ENCODE data around the gene NMRK2. TPM values are rescaled to one million over a fixed set of nuclear protein-coding genes. Genes with fewer than 3 reads are reported as not detected.

Gene NMRK2
- total RNA-seq, 1 experiment from 2014 or later: not detected

DNA sequence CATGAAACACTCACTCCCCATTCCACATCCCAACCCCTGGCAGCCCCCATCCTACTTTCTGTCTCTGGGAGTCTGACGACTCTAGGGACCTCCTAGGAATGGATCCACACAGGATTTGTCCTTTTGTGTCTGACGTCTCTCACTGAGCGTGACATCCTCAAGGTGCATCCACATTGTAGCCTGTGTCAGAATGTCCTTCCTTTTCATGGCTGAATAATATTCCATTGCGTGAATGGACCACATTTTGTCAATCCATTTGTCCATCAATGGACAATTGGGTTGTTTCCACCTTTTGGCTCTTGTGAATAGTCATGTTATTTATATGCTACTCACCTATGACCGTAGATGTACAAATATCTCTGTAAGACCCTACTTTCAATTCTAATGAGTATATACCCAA is 16.8 kb upstream of the NMRK2 start:
- BruUV-seq (replicated peaks): no TSS peak
- ChIA-PET CTCF (no interaction called here), POLR2A (no interaction called here), RAD21 (ENCODE audit: low non-redundant PET in 1 of 2, low total read pairs in 2 of 2, uncharacterized antibody in 2 of 2, unreplicated experiment in 2 of 2) (no interaction called here)
- H3K4me2 ChIP-seq (ENCODE audit: low read length): no peak overlapping the region
- intact Hi-C loops (cut with micrococcal nuclease): no loop called here
- DNase-seq (ENCODE audit: low read depth, low spot score) (no peak), ATAC-seq (no peak)
- H3K79me2 ChIP-seq (ENCODE audit: insufficient read depth, low read length): no peaks in the 10 kb centered on the region
- H3K4me1 ChIP-seq (ENCODE audit: control insufficient read depth in 1 of 2, insufficient read depth in 2 of 2, low read length in 2 of 2): peaks cover 0 to 6% of the 10 kb centered on the region in 2 experiments; a peak in 3 of 4 replicates
- no peak overlapping the region for H3K9ac ChIP-seq (ENCODE audit: low read length)
- no peaks in the 10 kb centered on the region for H3K27me3 ChIP-seq (ENCODE audit: insufficient read depth, low read length)
- H3K27ac ChIP-seq (ENCODE audit: low read depth, low read length): no peak overlapping the region
- H4K20me1 ChIP-seq (ENCODE audit: insufficient read depth): no peaks in the 10 kb centered on the region
- no peak overlapping the region for H2AFZ ChIP-seq (ENCODE audit: low read depth, low read length, poor library complexity, severe bottlenecking)
- no peaks in the 10 kb centered on the region for H3K9me2 ChIP-seq (ENCODE audit: insufficient read depth)
- H3K36me3 ChIP-seq (ENCODE audit: control insufficient read depth in 1 of 2, insufficient read depth in 2 of 2, low read length in 2 of 2): no peaks in the 10 kb centered on the region
- TF ChIP-seq, protein P1, sequence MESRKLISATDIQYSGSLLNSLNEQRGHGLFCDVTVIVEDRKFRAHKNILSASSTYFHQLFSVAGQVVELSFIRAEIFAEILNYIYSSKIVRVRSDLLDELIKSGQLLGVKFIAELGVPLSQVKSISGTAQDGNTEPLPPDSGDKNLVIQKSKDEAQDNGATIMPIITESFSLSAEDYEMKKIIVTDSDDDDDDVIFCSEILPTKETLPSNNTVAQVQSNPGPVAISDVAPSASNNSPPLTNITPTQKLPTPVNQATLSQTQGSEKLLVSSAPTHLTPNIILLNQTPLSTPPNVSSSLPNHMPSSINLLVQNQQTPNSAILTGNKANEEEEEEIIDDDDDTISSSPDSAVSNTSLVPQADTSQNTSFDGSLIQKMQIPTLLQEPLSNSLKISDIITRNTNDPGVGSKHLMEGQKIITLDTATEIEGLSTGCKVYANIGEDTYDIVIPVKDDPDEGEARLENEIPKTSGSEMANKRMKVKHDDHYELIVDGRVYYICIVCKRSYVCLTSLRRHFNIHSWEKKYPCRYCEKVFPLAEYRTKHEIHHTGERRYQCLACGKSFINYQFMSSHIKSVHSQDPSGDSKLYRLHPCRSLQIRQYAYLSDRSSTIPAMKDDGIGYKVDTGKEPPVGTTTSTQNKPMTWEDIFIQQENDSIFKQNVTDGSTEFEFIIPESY (IDR thresholded peaks at IDR 0.05; ENCODE audit: extremely low read depth, insufficient replicate concordance, low read length): no peak
- TF ChIP-seq, protein P2, sequence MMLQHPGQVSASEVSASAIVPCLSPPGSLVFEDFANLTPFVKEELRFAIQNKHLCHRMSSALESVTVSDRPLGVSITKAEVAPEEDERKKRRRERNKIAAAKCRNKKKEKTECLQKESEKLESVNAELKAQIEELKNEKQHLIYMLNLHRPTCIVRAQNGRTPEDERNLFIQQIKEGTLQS (IDR thresholded peaks at IDR 0.05): no peak
- TF ChIP-seq, protein P3, sequence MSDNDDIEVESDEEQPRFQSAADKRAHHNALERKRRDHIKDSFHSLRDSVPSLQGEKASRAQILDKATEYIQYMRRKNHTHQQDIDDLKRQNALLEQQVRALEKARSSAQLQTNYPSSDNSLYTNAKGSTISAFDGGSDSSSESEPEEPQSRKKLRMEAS (IDR thresholded peaks at IDR 0.05): no peak
- TF ChIP-seq JUND (IDR thresholded peaks at IDR 0.05) (no peak), SRF (IDR thresholded peaks at IDR 0.05; ENCODE audit: low read depth) (no peak), CEBPB (IDR thresholded peaks at IDR 0.05; ENCODE audit: low read depth) (no peak), EZH2phosphoT487 (IDR thresholded peaks at IDR 0.05; ENCODE audit: borderline replicate concordance) (no peak), SIN3A (IDR thresholded peaks at IDR 0.05; ENCODE audit: low read depth) (no peak), ZFX (IDR thresholded peaks at IDR 0.05) (no peak), CBX3 (IDR thresholded peaks at IDR 0.05; ENCODE audit: low read depth) (no peak), POLR2AphosphoS5 (IDR thresholded peaks at IDR 0.05; ENCODE audit: low read depth, low read length) (no peak)
- TF ChIP-seq, protein P4, sequence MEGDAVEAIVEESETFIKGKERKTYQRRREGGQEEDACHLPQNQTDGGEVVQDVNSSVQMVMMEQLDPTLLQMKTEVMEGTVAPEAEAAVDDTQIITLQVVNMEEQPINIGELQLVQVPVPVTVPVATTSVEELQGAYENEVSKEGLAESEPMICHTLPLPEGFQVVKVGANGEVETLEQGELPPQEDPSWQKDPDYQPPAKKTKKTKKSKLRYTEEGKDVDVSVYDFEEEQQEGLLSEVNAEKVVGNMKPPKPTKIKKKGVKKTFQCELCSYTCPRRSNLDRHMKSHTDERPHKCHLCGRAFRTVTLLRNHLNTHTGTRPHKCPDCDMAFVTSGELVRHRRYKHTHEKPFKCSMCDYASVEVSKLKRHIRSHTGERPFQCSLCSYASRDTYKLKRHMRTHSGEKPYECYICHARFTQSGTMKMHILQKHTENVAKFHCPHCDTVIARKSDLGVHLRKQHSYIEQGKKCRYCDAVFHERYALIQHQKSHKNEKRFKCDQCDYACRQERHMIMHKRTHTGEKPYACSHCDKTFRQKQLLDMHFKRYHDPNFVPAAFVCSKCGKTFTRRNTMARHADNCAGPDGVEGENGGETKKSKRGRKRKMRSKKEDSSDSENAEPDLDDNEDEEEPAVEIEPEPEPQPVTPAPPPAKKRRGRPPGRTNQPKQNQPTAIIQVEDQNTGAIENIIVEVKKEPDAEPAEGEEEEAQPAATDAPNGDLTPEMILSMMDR (IDR thresholded peaks at IDR 0.05 in 2 of 3, conservative IDR thresholded peaks at IDR 0.05 in 1 of 3; ENCODE audit: borderline replicate concordance in 1 of 3, insufficient read depth in 1 of 3, low read depth in 2 of 3, low read length in 2 of 3): no peak
- TF ChIP-seq, protein P5, sequence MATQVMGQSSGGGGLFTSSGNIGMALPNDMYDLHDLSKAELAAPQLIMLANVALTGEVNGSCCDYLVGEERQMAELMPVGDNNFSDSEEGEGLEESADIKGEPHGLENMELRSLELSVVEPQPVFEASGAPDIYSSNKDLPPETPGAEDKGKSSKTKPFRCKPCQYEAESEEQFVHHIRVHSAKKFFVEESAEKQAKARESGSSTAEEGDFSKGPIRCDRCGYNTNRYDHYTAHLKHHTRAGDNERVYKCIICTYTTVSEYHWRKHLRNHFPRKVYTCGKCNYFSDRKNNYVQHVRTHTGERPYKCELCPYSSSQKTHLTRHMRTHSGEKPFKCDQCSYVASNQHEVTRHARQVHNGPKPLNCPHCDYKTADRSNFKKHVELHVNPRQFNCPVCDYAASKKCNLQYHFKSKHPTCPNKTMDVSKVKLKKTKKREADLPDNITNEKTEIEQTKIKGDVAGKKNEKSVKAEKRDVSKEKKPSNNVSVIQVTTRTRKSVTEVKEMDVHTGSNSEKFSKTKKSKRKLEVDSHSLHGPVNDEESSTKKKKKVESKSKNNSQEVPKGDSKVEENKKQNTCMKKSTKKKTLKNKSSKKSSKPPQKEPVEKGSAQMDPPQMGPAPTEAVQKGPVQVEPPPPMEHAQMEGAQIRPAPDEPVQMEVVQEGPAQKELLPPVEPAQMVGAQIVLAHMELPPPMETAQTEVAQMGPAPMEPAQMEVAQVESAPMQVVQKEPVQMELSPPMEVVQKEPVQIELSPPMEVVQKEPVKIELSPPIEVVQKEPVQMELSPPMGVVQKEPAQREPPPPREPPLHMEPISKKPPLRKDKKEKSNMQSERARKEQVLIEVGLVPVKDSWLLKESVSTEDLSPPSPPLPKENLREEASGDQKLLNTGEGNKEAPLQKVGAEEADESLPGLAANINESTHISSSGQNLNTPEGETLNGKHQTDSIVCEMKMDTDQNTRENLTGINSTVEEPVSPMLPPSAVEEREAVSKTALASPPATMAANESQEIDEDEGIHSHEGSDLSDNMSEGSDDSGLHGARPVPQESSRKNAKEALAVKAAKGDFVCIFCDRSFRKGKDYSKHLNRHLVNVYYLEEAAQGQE (IDR thresholded peaks at IDR 0.05; ENCODE audit: low read depth): no peak
- H3K4me3 ChIP-seq (replicated peaks in 1 of 2; ENCODE audit: low read depth in 1 of 2, low read length in 2 of 2): no peak overlapping the region
- peaks cover 0 to 5% of the 10 kb centered on the region in 2 experiments; a peak in 1 of 4 replicates for H3K9me3 ChIP-seq (ENCODE audit: control insufficient read depth in 1 of 2, insufficient read depth in 1 of 2, low read depth in 1 of 2, low read length in 2 of 2)

All from HCT116 (cell line).